ENCODE results near the gene ABCF3.

ABCF3 gene

GRCh38 chr3:184185461-184186183 is 377 bp upstream of the ABCF3 start:
- peak; percentile 99 for DNase-seq (ENCODE audit: low read depth in 2 of 2)

DNA sequence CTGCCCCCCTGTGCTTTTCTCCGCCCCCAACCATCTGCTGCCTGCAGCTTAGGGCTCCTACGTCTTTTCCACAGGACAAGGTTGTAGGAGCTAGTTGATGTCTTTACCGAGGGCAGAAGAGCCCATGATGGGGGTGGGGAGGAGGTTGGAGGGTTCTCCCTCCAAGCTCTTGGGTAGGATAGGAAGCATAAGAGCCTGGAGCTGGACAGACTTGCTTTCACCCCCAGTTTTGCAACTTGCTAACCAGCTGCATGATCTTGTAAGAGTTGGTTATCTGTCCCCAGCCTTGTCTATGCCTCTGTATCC is 856 bp downstream of the ABCF3 start:
- DNase-seq (ENCODE audit: low read depth in 2 of 2), result no peak

DNA sequence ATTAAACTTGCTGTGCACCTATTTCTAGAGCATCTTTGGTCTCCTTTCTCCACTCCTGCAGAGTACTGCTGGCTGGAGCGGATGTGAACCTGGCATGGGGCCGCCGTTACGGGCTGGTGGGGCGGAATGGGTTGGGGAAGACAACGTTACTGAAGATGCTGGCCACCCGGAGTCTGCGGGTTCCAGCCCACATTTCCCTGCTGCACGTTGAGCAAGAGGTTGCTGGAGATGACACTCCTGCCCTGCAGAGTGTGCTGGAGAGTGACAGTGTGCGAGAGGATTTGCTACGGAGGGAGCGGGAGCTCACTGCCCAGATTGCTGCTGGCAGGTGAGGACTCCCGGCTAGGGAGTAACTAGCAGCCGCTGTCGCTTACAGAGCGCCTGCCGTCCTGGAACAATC is 2.1 kb downstream of the ABCF3 start:
- no peak for DNase-seq (ENCODE audit: low read depth in 2 of 2)

GRCh38 chr3:184189421-184189820 is 3.4 kb downstream of the ABCF3 start:
- no peak for DNase-seq (ENCODE audit: low read depth in 2 of 2)

- DNase-seq (ENCODE audit: low read depth in 2 of 2), result no peak
Observed at GRCh38 chr3:184192889-184193288, 6.9 kb downstream of the ABCF3 start.

DNA sequence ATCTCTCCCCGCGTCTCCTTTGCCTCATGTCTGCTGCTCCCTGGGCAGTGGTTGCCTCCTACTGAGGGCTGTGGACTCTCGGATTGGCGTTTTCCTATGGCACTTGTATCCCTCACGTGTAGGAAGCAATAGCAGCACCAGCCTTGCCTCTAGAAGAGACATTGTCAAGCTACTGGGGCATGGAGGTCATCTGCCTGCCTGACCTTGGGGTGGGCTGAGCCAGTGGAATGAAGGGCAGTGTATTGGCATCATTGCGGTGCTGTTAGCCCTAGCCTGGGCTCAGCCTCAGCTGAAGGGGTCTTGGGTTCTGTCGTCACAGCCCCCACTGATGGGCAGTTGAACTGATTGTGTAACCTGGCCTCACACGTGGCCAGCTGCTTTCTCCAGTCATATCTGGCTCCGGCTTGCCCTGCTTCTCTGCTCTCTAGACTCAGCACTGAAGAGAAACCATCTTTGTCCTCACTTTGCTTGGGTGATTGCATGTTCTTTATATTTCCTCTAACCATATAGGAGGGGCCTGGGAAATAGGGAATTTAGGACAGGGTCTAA is 8.1 kb downstream of the ABCF3 start:
- no peak for DNase-seq (ENCODE audit: low read depth in 2 of 2)

DNA sequence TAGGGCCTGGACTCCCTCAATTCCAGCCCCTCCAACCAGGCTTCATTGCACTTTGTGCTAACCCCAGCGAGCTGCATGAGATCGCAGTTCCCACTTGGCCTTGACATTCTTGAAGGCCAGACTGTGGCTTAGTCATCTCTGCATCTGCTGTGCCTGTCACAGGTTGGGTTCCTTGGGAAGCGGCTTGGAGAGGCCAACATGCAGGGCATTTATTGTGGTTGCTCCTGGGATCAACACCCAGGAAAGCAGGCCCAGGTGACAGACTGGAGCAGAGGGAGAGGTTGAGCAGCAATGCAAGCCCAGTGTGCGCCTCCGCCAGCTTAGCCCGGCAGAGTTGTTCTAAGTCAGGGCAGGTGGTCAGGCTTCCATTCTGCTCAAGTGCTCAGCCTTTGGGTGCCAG is 10.5 kb downstream of the ABCF3 start:
- DNase-seq (ENCODE audit: low read depth in 2 of 2), result no peak

- no peak for DNase-seq (ENCODE audit: low read depth in 2 of 2)
Observed at GRCh38 chr3:184198509-184198908, 12.5 kb downstream of the ABCF3 start.

- DNase-seq (ENCODE audit: low read depth in 2 of 2), result no peak
Observed at GRCh38 chr3:184200825-184201224, 14.8 kb downstream of the ABCF3 start.

GRCh38 chr3:184203526-184203925 is 17.5 kb downstream of the ABCF3 start:
- DNase-seq (ENCODE audit: low read depth in 2 of 2), result no peak

DNA sequence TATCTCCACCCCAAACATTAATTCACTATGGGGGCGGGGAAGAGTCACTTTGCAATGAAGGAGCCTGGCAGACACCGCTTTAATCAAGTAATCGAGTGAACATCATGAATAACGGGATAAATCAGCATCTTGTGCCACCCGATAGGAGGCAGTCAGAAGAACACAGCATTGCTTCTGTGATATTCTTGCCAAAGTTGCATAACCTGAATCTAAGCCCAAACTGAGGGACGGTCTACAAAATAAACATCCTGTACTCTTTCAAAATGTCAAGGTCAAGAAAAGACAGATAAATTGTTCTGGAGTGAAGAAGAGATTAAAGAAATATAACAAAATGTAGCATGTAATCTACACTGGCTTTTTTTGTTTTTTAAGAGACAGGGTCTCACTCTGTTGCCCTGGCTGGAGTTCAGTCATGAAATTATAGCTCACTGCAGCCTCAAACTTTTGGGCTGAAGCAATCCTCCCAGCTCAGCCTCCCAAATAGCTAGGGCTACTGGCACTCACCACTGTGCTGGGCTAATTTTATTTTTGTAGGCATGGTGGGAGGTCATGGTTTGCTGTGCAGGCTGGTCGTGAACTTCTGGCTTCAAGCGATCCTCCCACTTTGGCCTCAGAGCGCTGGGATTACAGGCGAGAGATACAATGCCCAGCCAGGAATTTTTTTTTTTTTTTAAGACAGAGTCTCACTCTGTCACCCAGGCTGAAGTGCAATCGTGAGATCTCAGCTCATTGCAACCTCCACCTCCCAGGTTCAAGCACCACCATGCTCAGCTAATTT is 23.3 kb downstream of the ABCF3 start:
- DNase-seq (ENCODE audit: low read depth in 2 of 2), result no peak

- DNase-seq (ENCODE audit: low read depth in 2 of 2), result no peak
Observed at GRCh38 chr3:184211297-184211696, 25.3 kb downstream of the ABCF3 start.

DNA sequence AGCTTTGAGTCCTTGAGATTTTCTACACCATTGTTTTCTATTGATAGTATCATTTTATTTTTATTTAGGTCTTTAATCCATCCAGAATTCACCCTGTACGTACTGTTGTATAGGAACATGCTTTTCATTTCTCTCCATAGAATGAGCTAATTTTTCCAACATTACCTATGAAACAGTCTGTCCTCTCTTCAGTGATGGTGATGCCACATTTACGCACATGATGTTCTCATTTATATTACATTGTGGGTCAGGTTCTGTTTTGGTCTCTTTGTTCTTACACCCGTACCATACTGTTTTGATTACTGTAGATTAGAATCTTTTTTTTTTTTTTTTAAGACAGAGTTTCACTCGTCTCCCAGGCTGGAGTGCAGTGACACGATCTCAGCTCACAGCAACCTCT is 25.7 kb downstream of the ABCF3 start:
- DNase-seq (ENCODE audit: low read depth in 2 of 2), result no peak

DNA sequence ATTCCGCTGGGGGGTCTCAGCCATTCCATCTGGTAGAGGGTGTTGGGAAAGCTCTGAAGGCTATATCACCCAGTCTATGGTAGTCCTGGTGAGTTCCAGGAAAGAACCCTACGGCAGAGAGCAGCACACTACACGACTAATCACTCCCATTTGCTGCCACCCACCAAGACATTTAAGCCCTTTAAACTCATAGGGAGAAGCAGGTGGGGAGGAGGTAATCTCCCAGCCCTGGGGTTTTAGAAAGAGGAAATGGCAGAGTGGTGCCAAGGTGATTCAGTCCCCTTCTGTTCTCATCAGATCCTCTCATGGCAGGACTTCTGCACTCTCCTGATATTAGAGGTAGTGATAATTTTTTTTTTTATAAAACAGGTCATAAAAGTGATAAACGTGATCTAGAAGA is 32.8 kb downstream of the ABCF3 start:
- DNase-seq (ENCODE audit: low read depth in 2 of 2), result no peak

DNA sequence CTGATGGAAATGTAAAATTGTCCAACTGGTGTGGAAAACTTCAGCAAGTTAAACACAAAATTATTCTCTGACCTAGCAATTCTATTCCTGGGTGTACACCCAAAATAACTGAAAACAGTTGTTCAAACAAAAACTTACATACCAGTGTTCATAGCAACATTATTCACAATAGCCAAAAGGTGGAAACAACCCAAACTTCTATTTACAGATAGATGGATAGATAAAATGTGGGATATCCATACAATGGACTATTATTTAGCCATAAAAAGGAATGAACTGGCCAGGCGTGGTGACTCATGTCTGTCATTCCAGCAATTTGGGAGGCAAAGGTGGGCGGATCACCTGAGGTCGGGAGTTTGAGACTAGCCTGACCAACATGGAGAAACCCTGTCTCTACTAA is 36.5 kb downstream of the ABCF3 start:
- DNase-seq (ENCODE audit: low read depth in 2 of 2), result no peak

DNA sequence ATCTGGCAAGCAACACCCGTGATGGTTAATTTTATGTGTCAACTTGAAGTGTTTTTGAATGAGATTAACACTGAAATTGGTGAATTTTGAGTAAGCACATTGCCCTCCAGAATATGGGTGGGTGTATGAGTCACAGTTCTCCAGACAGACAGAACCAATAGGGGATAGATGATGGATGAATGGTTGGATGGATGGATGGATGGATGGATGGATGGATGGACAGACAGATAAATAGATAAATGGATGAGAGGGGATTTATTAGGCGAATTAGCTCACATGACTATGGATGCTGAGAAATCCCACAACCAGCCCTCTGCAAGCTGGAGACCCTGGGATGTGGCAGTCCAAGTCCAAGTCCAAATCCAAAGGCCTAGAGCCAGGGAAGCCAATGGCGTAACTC is 37.9 kb downstream of the ABCF3 start:
- DNase-seq (ENCODE audit: low read depth in 2 of 2), result no peak

GRCh38 chr3:184227481-184227935 is 41.5 kb downstream of the ABCF3 start:
- no peak for DNase-seq (ENCODE audit: low read depth in 2 of 2)

GRCh38 chr3:184228376-184229137 is 42.6 kb downstream of the ABCF3 start:
- DNase-seq (ENCODE audit: low read depth in 2 of 2), result no peak

DNA sequence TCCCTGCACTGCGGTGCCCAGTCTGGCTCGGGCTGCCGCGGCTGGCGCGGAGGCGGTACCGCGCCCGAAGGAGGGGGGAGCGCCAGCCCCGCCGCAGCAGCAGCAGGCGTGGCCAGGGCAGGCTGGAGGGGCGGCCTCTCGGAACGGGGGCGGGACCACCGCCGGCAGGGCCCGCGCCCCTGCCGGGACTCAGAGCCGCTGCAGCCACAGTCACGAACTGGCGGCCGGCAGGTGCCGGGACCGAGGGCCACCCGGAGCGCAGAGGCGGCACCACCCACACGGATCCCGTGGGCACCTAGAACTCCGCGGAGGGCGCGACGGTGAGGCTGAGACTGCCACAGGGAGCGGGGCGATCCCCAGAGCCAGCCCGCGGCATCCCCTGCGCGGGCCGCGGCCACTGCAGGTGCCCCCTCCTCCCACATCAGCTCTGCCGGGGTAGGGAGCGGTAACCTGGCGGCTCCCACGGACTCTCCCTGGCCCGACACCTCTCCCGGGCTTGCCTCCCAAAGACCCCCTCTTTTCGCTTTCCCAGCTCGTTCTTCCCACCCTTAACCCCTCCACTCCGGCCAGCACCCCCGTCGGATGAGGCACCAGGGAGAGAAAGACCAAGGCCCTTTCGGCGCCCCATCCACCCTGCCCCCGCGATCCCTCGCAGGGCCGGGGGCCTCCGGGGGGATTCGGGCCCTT is 43.5 kb downstream of the ABCF3 start, which contains the start of gene VWA5B2:
VWA5B2 (plus strand) TSS at position 192 of the 687 bp plus-strand sequence. CDS start 944 bp downstream, outside the sequence.
- DNase-seq (ENCODE audit: low read depth in 2 of 2), result peak; percentile 60 to 67

DNA sequence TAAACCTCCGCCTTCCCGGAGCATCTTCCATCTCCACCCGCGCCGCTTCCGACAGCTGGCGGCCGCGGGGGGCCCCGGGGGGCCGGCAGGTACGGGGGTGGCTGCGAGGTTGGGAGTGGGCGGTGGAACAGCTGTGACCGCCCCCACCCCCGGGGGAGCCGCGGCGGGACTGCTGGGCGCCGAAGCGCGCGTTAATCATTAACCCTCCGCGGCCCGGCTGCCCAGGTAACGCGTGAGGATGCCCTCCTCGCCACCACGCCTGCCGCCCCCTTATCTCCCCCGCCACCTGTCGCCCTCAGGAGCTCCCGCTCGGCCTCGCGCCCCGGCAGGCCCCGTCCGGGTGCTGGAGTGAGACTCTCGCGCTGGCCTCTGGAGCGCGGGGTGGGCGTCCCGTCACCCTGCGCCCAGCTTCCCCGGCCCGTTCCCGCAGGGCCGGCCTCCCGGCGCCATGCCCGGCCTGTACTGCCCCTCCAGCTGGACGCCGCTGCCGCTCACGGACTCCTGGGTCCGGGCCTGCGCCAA is 44.1 kb downstream of the ABCF3 start:
- DNase-seq (ENCODE audit: low read depth in 2 of 2), result no peak
